NCI-H345 treated with DMSO at 0.1 percent for 48 hours (cell line): ENCODE results near the gene PRKD2.
"Not testable (repeated sequence)": the region's sequence is repeated elsewhere in the genome, so short reads cannot be mapped to it uniquely, and the experiment has no call there.

ENCODE experiments used
- DNase-seq: peaks from one replicate; lab custom pipeline; 2025; ENCODE audit not compliant: unreplicated experiment; lab: John Stamatoyannopoulos, UW

The PRKD2 gene

GRCh38 chr19:46712768-46713338 lies 4.1 kb downstream of the PRKD2 start:
- DNase-seq, result not testable (repeated sequence)

DNA sequence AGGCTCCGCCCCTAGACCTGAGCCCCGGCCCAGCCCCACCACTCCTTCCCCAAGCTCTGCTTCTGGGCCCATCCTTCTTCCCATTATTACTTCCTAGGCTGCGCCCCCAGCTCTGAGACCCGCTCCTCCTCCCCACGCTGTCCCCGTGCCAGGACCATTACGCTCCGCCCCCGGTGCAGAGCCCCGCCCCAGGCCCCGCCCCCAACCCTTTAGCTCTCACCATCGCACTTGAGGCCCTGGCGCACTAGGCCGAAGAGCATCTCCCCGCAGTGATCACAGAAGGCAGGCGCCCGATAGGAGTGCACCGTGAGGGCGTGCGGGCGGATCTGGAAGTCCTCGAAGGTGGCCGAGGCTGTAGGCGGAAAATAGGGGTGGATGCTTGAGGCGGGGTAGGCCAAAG lies 6.2 kb downstream of the PRKD2 start:
- DNase-seq, result no peak

- no peak for DNase-seq
Measured at GRCh38 chr19:46704379-46705076, 12.4 kb downstream of the PRKD2 start.

GRCh38 chr19:46700704-46701103 lies 16.2 kb downstream of the PRKD2 start:
- DNase-seq, result no peak

- DNase-seq, result no peak
Measured at GRCh38 chr19:46698395-46699321, 18.3 kb downstream of the PRKD2 start.

GRCh38 chr19:46697204-46697960 lies 19.5 kb downstream of the PRKD2 start:
- no peak for DNase-seq

GRCh38 chr19:46696866-46697203 lies 20.1 kb downstream of the PRKD2 start:
- DNase-seq, result no peak

- DNase-seq, result no peak
Measured at GRCh38 chr19:46696052-46696451, 20.9 kb downstream of the PRKD2 start.

DNA sequence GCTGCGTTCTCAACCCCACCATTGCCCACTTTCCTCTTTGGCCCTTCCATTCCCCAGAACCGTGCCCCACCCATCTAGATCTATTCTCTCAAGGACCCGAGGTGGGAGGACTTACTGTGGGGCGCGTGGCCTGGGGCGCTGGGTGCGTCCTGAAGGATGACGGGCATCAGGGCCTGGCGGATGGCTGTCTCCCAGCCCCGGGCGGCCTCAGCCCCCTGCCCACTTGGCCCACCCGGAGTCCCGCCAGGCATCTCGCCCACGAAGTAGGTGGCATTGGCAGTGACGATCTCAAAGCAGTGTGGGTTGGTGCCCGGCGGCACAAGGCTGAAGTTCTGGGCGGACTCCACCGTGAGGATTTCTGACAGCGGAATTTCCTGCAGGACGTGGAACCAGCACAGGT lies 23.2 kb downstream of the PRKD2 start:
- DNase-seq, result no peak

DNA sequence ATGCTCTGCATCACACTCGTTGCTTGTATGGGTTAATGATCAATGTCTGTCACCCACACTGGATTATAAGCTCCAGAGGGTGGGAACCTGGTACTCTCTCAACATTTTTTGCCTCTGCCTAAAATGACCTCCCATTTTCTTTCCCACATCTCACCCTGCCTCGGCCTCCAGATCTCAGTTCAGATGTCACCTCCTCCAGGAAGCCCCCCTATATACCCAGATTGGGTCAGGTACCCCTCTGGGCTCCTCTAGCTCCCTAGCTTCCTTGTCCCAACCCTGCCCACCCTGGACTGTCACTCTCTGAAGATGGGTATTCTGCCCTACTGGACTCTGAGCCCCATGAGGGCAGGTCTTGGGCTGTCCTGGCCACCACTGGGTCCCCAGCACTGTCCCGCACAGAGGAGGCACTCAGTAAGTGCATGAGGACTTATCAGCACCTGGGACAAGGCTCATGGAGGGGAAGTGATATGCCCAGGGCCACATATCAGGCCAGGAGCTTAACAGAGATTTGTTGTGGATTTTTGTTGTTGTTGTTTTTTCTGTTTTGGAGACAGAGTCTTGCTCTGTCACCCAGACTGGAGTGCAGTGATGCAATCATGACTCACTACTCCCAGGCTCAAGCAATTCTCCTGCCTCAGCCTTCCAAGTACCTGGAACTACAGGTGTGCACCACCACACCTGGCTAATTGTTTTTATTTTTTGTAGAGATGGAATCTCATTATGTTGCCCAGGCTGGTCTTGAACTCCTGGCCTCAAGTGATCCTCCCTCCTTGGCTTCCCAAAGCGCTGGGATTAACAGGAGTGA lies 23.8 kb downstream of the PRKD2 start:
- no peak for DNase-seq

DNA sequence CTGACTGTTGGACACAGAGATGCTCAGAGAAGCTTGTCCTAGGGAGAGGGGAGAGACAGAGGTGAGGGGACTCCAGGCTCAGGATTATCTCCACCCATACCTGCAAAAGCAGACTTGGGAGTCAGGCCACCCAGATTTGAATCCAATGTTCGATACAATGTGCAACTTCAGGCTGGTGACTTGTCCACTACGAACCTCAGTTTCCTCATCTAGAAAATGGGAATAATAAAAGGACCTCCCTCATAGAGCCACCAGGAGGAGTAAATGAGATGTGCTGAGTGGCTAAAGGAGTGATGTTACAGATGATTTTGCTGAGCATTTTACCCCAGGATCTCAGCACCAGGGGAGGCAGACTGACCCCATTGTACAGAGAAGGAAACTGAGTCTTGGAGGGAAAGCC lies 25.0 kb downstream of the PRKD2 start:
- no peak for DNase-seq

GRCh38 chr19:46691104-46691503 lies 25.8 kb downstream of the PRKD2 start:
- DNase-seq, result no peak

DNA sequence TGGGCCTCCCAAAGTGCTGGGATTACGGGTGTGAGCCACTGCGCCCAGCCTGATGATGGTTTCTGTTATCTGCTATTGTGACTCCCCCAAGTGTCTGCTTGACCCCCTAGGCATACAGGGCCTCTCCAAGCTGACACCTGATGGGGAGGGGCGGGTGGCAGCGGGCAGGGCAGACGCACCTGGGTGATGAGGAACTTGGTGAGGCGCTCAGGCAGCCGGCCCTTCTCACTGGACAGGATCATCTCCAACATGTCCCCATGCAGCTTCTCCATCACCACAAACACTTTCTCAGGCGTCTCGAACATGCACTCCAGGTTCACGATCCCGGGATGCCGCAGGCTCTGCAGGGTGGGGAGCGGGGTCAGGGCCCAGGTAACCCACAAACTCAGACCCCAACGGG lies 27.6 kb downstream of the PRKD2 start:
- no peak for DNase-seq

DNA sequence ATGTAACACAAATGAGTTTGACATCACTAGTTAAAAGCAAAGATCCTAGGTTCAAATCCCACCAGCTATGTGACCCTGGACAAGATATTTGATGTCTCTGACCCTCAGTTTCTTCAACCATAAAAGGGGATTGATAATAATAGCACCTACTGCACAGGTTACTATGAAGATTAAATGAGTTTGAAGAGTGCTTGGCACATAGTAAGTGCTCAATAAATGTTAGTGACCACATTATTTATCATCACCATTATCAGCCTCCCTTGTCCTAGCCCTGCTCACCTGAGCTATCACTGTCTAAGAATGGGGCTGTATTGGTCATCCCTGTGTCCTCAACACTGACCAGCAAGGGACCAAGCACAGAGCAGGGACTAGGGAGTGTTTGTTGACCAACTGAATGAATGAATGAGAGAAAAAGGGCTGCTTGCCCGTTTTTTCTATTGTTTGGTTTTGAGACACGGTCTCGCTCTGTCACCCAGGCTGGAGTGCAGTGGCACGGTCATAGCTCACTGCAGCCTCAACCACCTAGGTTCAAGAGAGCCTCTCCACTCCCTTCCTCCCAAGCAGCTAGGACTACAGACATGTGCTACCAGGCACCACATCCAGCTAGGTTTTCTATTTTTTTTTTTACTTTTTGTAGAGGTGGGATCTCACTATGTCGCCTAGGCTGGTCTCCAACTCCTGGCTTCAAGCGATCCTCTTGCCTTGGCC lies 29.3 kb downstream of the PRKD2 start:
- no peak for DNase-seq

GRCh38 chr19:46685189-46685588 lies 31.7 kb downstream of the PRKD2 start:
- DNase-seq, result no peak

GRCh38 chr19:46678110-46678732 lies 38.7 kb downstream of the PRKD2 start:
- DNase-seq, result no peak

- no peak for DNase-seq
Measured at GRCh38 chr19:46674416-46675178, 42.3 kb downstream of the PRKD2 start.

GRCh38 chr19:46670813-46671212 lies 46.1 kb downstream of the PRKD2 start:
- DNase-seq, result no peak

GRCh38 chr19:46668662-46669061 lies 48.3 kb downstream of the PRKD2 start:
- no peak for DNase-seq
